ENCODE data around the gene PRCC. TPM values are rescaled to one million over a fixed set of nuclear protein-coding genes. Genes with fewer than 3 reads are reported as not detected.

Gene PRCC
- total and polyA plus RNA-seq, 2 of the 13 experiments (the other 11 are each of a cell fraction or from before 2014, with no cell fraction given) = 24.2 to 40.5 TPM

DNA sequence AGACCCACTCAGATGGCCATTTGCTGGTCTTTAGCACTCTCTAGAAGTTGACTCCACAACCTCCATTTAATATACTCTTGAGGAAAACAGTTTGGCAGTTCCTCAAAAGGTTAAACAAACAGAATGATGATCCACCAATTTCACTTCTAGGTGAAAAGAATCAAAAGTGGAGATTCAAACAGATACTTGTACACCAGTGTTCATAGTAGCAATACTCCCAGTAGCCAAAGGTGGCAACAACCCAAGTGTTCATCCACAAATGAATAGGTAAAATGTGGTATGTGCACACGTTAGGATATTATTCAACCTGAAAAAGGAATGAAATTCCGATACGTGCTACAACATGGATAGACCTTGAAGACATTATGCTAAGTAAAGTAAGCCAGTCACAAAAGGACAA lies 6.3 kb downstream of the PRCC start:
- DNase-seq (ENCODE audit: low spot score) = no peak
- CTCF ChIA-PET (ENCODE audit: low intra/inter-chr PET ratio, low total read pairs) = no interaction called here
- WGBS (ENCODE audit: low lambda C conversion rate) = 98% methylated on average over 3 of the region's 3 CpGs

DNA sequence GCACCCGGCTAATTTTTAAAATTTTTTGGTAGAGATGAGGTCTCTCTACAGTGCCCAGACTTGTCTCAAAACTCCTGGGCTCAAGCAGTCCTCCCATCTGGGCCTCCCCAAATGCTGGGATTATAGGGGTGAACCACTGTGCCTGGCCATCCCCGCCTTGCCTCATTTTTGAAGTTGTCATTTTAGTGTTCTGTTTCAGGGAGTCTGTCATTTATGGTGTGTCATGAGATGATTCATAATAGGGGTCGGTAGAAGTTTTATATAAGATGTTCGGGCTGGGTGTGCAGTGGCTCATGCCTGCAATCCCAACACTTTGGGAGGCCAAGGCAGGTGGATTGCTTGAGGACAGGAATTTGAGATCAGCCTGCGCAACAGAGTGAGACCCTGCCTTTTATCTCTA lies 8.5 kb downstream of the PRCC start:
- no peak for FAIRE-seq
- CTCF ChIA-PET (ENCODE audit: low intra/inter-chr PET ratio, low total read pairs) = no interaction called here
- BruUV-seq (replicated peaks) = no TSS peak
- TF ChIP-seq, protein P1, sequence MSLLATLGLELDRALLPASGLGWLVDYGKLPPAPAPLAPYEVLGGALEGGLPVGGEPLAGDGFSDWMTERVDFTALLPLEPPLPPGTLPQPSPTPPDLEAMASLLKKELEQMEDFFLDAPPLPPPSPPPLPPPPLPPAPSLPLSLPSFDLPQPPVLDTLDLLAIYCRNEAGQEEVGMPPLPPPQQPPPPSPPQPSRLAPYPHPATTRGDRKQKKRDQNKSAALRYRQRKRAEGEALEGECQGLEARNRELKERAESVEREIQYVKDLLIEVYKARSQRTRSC (CRISPR knock-in tag; IDR thresholded peaks at IDR 0.05; ENCODE audit: low read depth) = no peak
- no peak for TF ChIP-seq ZZZ3 (CRISPR knock-in tag; IDR thresholded peaks at IDR 0.05; ENCODE audit: borderline replicate concordance)
- TF ChIP-seq NR2F1 (CRISPR knock-in tag; IDR thresholded peaks at IDR 0.05) = no peak
- TF ChIP-seq, protein P2, sequence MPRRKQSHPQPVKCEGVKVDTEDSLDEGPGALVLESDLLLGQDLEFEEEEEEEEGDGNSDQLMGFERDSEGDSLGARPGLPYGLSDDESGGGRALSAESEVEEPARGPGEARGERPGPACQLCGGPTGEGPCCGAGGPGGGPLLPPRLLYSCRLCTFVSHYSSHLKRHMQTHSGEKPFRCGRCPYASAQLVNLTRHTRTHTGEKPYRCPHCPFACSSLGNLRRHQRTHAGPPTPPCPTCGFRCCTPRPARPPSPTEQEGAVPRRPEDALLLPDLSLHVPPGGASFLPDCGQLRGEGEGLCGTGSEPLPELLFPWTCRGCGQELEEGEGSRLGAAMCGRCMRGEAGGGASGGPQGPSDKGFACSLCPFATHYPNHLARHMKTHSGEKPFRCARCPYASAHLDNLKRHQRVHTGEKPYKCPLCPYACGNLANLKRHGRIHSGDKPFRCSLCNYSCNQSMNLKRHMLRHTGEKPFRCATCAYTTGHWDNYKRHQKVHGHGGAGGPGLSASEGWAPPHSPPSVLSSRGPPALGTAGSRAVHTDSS (CRISPR knock-in tag; conservative IDR thresholded peaks at IDR 0.05) = no peak
- TF ChIP-seq, protein P3, sequence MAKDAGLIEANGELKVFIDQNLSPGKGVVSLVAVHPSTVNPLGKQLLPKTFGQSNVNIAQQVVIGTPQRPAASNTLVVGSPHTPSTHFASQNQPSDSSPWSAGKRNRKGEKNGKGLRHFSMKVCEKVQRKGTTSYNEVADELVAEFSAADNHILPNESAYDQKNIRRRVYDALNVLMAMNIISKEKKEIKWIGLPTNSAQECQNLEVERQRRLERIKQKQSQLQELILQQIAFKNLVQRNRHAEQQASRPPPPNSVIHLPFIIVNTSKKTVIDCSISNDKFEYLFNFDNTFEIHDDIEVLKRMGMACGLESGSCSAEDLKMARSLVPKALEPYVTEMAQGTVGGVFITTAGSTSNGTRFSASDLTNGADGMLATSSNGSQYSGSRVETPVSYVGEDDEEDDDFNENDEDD (CRISPR knock-in tag; IDR thresholded peaks at IDR 0.05; ENCODE audit: borderline replicate concordance) = no peak
- no peak for TF ChIP-seq KLF13 (CRISPR knock-in tag; IDR thresholded peaks at IDR 0.05)
- TF ChIP-seq, protein P4, sequence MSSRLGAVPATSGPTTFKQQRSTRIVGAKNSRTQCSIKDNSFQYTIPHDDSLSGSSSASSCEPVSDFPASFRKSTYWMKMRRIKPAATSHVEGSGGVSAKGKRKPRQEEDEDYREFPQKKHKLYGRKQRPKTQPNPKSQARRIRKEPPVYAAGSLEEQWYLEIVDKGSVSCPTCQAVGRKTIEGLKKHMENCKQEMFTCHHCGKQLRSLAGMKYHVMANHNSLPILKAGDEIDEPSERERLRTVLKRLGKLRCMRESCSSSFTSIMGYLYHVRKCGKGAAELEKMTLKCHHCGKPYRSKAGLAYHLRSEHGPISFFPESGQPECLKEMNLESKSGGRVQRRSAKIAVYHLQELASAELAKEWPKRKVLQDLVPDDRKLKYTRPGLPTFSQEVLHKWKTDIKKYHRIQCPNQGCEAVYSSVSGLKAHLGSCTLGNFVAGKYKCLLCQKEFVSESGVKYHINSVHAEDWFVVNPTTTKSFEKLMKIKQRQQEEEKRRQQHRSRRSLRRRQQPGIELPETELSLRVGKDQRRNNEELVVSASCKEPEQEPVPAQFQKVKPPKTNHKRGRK (CRISPR knock-in tag; IDR thresholded peaks at IDR 0.05) = no peak

More for the DNA sequence above, 6.3 kb downstream of the PRCC start:
- FAIRE-seq (peak; percentile 12), ATAC-seq (peak; percentile 74)
- Histone ChIP-seq H3K27ac (ENCODE audit: extremely low read length, insufficient read depth, low read length) (no peak overlapping the region), H3K9ac (ENCODE audit: insufficient read depth, low read depth, low read length) (no peak overlapping the region), H3K4me2 (ENCODE audit: low read depth, low read length) (no peak overlapping the region), H4K20me1 (ENCODE audit: insufficient read depth, low read length) (peaks cover 8% of the 10 kb centered on the region; the same call in 1 of the 2 replicates), H3K27me3 (ENCODE audit: control insufficient read depth in 1 of 2, insufficient read depth in 2 of 2, low read length in 2 of 2) (no peaks in the 10 kb centered on the region), H3K4me1 (ENCODE audit: insufficient read depth, low read length) (peaks cover 47% of the 10 kb centered on the region), H3K79me2 (ENCODE audit: insufficient read depth, low read length) (peaks cover 82% of the 10 kb centered on the region), H3K36me3 (replicated peaks in 1 of 2; ENCODE audit: control insufficient read depth in 1 of 2, insufficient read depth in 2 of 2, low read length in 2 of 2) (peaks cover 7 to 41% of the 10 kb centered on the region in 2 experiments; a peak in 4 of 5 replicates), H3K4me3 (replicated peaks in 1 of 3; ENCODE audit: insufficient read depth in 1 of 3, low read depth in 2 of 3, low read length in 3 of 3) (no peak overlapping the region), H2AFZ (ENCODE audit: low read length) (no peak overlapping the region), H3K9me3 (ENCODE audit: low read length) (no peaks in the 10 kb centered on the region)
- TF ChIP-seq, protein P5, sequence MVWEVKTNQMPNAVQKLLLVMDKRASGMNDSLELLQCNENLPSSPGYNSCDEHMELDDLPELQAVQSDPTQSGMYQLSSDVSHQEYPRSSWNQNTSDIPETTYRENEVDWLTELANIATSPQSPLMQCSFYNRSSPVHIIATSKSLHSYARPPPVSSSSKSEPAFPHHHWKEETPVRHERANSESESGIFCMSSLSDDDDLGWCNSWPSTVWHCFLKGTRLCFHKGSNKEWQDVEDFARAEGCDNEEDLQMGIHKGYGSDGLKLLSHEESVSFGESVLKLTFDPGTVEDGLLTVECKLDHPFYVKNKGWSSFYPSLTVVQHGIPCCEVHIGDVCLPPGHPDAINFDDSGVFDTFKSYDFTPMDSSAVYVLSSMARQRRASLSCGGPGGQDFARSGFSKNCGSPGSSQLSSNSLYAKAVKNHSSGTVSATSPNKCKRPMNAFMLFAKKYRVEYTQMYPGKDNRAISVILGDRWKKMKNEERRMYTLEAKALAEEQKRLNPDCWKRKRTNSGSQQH (CRISPR knock-in tag; IDR thresholded peaks at IDR 0.05; ENCODE audit: low read depth) = no peak
- TF ChIP-seq SNRNP70 (IDR thresholded peaks at IDR 0.05; ENCODE audit: low read depth, low read length) = no peak
- in situ Hi-C loops (cut with HindIII; ENCODE audit: extremely low pct_ligation_motif_present, low pct_unique_long_range_greater_than_20kb) = no loop called here
- intact Hi-C loops (cut with micrococcal nuclease; ENCODE audit: unreplicated experiment) = no loop called here
- POLR2A ChIA-PET = no interaction called here
- BruUV-seq (replicated peaks) = no TSS peak

More for the DNA sequence above, 8.5 kb downstream of the PRCC start:
- POLR2A ChIA-PET = interaction anchor here (0.8 to 1.7 kb wide), 2 partner anchors 9 to 48 kb away, joined by 3 to 4 read pairs; partner anchors contain the start of genes ISG20L2, METTL25B and PRCC
- peaks cover 67% of the 10 kb centered on the region for H3K79me2 ChIP-seq (ENCODE audit: insufficient read depth, low read length)
- no peak overlapping the region for H3K4me3 ChIP-seq (replicated peaks in 1 of 3; ENCODE audit: insufficient read depth in 1 of 3, low read depth in 2 of 3, low read length in 3 of 3)
- 0 out of 2 replicates have a peak, but pooled peaks cover 2% of the 10 kb centered on the region for H4K20me1 ChIP-seq (ENCODE audit: insufficient read depth, low read length)
- no peak overlapping the region for H3K27ac ChIP-seq (ENCODE audit: extremely low read length, insufficient read depth, low read length)
- intact Hi-C loops (cut with micrococcal nuclease; ENCODE audit: unreplicated experiment) = no loop called here
- no peak overlapping the region for H3K9ac ChIP-seq (ENCODE audit: insufficient read depth, low read depth, low read length)
- H3K27me3 ChIP-seq (ENCODE audit: control insufficient read depth in 1 of 2, insufficient read depth in 2 of 2, low read length in 2 of 2) = no peaks in the 10 kb centered on the region
- DNase-seq (ENCODE audit: low spot score) (no peak), ATAC-seq (no peak)
- peaks cover 25% of the 10 kb centered on the region for H3K4me1 ChIP-seq (ENCODE audit: insufficient read depth, low read length)
- whole genome bisulfite sequencing (ENCODE audit: low lambda C conversion rate) = 94% methylated on average over 5 of the region's 5 CpGs
- peaks cover 4 to 34% of the 10 kb centered on the region in 2 experiments; a peak in 4 of 5 replicates for H3K36me3 ChIP-seq (replicated peaks in 1 of 2; ENCODE audit: control insufficient read depth in 1 of 2, insufficient read depth in 2 of 2, low read length in 2 of 2)
- no peak overlapping the region for H2AFZ ChIP-seq (ENCODE audit: low read length)
- in situ Hi-C loops (cut with HindIII; ENCODE audit: extremely low pct_ligation_motif_present, low pct_unique_long_range_greater_than_20kb) = no loop called here
- no peaks in the 10 kb centered on the region for H3K9me3 ChIP-seq (ENCODE audit: low read length)
- H3K4me2 ChIP-seq (ENCODE audit: low read depth, low read length) = no peak overlapping the region
